SK-N-MC (cell line): ENCODE measurements around the gene EPAS1.

Experiments used
- EZH2 ChIP-seq: fragments of 200-600 bp; sonication (generic); IDR thresholded peaks from one replicate; pipeline ENCODE4 v1.6.1; 2017; ENCODE audit warnings: antibody characterized with exemption
- POLR2AphosphoS5 ChIP-seq: IDR thresholded peaks from 2 replicates; pipeline ENCODE4 v1.6.1; 2012; ENCODE audit warnings: mild to moderate bottlenecking, low read depth, low read length, borderline replicate concordance

DNA sequence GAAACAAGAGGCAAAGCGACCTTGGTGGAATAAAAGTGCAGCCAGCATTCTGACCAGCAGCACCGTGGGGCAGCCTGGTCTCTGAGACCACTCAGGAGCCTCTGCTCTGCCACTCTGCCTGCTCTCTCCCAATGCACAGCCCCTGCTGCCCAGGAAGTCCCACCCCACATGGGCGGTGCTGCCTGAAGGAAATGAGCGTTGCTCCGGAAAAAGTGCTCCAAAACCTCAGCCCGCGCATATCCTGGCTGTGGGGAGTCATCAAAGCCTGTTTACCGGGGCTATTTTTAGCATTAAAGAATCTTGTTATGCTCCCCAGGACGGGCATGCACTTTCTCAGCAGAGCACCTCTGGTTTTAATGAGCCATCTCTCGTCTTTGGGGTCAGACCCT lies 54.5 kb downstream of the EPAS1 start:
- TF ChIP-seq POLR2AphosphoS5 (no peak), EZH2 (no peak)
